ENCODE data around the gene GOLGA3.
"Not testable (repeated sequence)": the region's sequence is repeated elsewhere in the genome, so short reads cannot be mapped to it uniquely, and the experiment has no call there.

Gene GOLGA3

DNA sequence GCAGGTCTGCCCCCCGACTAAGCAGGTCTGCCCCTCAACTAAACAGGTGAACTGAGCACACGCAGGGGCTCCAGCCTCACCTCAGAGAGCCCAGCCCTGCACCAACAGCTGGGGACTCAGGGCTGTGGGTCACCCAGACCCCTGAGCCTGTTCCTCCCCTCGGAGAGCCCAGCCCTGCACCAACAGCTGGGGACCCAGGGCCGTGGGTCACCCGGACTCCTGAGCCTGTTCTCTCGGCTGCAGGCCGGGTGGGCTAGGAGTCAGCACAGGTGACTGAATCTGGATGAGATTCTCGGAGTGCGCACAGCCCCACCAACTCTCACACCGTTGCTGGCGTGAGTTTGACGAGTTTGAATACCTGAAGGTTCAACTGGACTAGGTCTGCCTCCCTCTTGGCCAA lies 46.7 kb downstream of the GOLGA3 start:
- DNase-seq (ENCODE audit: low read depth in 2 of 2, low spot score in 1 of 2), result no peak

DNA sequence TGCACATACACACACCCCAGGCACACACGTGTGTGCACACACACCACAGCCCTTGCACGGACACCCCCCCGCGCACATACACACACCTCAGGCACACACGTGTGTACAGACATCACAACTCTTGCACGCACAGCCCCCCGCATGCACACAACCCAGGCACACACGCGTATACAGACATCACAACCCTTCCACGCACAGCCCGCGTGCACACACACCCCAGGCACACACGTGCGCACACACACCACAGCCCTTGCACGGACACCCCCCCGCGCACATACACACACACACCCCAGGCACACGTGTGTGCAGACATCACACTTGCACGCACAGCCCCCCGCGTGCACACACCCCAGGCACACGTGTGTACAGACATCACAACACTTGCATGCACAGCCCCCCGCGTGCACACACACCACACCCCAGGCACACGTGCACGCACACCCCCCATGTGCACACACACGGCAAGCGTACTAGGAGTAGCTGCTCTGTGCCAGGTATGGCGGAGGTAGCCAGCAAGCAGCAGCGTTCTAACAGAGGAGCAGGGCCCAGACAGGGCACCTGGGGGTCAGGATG lies 48.8 kb downstream of the GOLGA3 start:
- DNase-seq (ENCODE audit: low read depth in 2 of 2, low spot score in 1 of 2), result no peak

DNA sequence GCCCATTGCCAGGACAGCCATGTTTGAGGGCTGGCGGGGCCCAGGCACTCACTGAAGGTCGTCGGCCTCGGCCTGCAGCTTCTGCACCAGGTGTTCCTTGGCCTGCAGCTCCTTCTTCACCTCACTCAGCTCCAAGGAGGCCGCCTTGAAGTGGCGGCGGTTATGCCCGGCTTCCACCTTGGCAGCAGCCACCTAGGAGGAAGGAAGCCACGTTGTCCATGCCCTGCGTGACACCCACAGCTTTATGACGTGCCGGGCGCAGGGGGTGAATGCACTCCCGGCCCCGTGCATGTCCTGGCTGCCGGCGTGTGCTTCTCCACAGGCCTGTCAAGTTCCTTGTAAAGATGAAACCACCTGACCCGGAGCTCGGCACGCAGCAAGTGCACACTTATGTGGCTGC lies 51.1 kb downstream of the GOLGA3 start:
- DNase-seq (ENCODE audit: low read depth in 2 of 2, low spot score in 1 of 2), result no peak

DNA sequence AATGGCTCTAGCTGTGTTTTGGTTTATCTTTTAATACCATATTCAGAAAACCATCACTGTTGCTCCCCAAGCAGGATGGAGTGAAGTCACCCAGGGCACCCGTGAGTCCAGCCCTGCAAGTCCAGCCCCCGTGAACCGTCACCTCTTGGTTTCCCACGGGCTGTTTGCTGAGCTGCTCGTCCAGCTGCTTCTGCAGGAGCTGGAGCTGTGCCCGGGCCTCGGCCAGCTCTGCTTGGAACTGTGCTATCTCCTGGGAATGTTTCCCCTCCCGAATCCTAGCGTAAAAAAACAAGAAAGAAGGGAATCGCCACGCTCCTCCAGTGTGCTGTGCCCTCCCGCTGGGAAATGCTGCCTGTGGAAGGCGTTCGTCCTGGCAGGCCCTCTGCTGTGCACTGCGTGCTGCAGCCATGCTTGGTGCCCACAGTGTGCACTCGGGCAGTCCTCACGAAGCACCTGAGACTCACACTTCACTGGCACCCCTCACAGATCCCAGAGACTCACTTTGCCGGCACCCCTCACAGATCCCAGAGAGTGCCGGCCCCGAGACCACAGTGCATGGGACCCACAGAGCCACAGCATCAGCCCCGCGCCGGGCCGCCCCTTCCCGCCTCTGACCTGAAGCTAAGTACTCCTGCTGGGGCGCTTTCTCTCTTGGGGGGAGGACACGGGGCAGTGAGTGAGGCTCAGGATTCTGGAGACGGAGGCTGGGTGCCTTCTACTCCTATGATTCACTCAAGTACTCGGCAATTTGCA lies 51.7 kb downstream of the GOLGA3 start:
- DNase-seq (ENCODE audit: low read depth in 2 of 2, low spot score in 1 of 2), result no peak

DNA sequence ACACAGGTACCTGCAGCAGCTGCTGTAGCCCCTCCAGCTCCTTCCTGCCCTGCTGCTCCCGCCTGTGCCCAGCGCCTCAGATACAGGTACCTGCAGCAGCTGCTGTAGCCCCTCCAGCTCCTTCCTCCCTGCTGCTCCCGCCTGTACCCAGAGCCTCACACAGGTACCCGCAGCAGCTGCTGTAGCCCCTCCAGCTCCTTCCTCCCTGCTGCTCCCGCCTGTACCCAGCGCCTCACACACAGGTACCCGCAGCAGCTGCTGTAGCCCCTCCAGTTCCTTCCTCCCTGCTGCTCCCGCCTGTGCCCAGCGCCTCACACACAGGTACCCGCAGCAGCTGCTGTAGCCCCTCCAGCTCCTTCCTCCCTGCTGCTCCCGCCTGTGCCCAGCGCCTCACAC lies 52.4 kb downstream of the GOLGA3 start:
- DNase-seq (ENCODE audit: low read depth in 2 of 2, low spot score in 1 of 2), result not testable (repeated sequence)

DNA sequence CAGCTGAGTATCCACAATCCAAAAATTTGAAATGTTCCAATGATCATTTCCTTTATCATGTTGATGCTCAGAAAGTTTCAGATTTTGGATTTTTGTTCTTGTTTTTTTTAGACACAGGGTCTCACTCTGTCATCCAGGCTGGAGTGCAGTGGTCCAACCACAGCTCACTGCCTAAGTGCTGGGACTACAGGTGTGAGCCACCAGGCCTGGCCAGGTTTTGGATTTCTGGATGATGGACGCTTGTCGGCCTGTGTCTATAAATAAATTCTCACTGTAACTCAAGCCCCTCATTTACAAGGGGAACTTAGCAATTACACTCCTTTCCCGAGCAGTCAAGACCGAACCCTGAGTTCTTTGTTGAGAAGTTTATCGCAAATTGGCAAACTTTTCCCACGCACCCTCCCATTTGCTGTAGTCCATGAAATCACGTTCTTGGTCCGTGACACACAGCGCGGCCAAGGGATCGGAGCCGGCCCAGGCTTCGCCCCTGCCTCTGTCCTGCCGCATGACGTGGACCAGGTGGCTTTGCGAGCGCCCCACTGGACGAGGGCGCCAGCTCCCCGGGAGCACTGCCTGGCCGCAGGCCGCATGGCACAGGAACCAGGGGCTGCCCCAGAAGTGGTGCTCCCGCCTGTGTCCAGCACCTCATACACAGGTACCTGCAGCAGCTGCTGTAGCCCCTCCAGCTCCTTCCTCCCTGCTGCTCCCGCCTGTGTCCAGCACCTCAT lies 53.0 kb downstream of the GOLGA3 start:
- no peak for DNase-seq (ENCODE audit: low read depth in 2 of 2, low spot score in 1 of 2)

DNA sequence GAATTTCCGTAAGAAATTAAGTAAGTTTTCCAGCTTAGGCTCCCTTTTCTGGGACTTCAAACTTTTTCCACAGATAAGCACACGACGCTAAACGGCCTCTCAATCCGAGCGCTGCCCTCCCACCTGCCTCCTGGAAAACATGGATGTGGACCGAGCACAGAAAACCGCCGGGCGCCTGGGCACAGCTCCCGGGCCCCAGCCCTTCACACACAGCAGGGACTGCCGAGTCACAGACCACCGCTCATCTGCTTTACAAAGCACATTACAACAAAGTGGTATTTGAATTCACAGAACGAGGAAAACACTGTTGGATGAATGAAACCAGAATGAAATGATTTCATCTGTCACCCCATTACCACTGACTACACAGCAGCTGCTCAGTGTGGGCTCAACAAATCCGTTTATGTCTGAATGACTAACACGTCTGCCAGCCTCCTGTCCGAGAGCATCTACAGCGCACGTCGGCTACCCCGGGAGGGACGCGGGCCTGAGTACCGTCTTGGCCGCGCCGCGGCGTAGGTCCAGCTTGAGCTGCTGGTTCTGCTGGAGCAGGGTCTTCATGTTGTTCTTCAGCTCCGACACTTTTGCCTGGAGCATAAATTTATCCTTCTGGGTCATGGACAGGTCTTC lies 53.9 kb downstream of the GOLGA3 start:
- no peak for DNase-seq (ENCODE audit: low read depth in 2 of 2, low spot score in 1 of 2)

DNA sequence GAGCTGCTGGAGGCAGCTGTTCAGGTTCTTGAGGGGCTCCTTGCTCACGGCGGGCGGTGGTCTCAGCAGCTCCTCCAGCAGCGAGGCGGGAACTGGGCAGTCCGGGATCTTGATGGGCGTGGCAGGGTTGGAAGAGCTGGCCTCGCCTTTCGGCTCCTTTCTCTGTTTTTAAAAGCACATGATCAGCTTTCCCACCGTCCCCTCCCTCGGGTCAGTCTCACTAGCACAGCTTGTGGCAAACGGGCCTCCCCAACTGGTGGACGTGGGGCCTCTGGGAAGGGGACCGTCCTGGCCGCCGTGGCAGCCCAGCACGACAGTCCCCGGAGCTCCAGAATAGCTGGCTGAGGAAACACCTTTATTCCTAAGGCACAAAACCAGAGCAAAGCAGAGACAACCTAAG lies 54.5 kb downstream of the GOLGA3 start:
- no peak for DNase-seq (ENCODE audit: low read depth in 2 of 2, low spot score in 1 of 2)

DNA sequence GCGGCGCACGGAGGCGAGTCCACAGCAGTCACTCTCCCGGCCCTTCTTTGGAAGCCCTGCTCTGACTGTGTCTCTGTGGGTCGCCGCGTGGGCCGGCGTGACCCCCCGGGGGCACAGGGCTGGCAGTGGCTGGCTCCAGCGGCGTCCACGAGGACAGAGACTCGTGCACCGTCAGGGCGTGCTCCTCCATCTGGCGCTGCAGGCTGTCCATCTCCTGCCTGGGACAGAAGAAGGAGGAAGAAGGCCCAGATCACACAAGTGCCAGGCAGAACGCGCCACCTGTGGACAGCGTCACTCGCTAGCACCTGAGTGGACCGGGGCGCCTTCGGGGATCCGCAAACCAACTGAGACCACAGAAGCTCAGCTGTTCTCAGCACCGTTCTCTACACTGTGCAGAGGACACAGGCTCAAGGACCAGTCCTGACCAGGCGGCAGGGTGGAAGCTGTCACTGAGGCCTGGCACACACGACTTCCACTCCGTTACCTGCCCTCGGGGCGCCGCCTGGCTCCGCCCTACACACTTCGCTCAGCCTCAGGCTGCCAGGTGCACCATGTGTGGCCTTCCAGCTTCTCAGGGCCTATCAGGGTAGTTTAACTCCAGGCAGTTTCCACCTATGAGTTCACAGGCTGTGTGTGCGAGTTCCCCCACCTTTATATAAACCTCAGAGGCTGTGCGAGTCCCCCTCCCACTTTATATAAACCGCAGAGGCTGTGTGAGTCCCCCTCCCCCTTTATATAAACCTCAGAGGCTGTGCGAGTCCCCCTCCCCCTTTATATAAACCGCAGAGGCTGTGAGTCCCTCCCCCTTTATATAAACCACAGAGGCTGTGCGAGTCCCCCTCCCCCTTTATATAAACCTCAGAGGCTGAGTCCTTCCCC lies 55.4 kb downstream of the GOLGA3 start:
- DNase-seq (ENCODE audit: low read depth in 2 of 2, low spot score in 1 of 2), result no peak

DNA sequence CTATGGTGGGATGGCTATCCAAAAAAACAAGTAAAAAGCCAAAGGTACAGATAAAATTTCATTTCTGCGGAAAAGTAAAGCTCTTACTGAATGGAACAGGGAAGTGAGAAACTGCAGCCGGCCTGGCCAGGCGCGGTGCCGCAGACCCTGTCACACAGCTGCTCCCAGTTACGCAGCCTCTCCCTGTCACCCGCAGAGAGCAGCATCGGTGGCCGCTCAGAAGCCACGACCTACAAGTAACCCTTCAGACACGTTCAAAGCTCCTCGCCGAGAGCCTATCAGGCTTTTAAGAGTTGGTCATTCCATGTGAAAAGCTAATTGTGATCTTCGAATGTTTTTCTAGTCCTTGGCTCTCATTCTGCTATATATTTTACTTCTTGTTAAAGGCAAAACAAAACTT lies 56.1 kb downstream of the GOLGA3 start:
- DNase-seq (ENCODE audit: low read depth in 2 of 2, low spot score in 1 of 2), result no peak

DNA sequence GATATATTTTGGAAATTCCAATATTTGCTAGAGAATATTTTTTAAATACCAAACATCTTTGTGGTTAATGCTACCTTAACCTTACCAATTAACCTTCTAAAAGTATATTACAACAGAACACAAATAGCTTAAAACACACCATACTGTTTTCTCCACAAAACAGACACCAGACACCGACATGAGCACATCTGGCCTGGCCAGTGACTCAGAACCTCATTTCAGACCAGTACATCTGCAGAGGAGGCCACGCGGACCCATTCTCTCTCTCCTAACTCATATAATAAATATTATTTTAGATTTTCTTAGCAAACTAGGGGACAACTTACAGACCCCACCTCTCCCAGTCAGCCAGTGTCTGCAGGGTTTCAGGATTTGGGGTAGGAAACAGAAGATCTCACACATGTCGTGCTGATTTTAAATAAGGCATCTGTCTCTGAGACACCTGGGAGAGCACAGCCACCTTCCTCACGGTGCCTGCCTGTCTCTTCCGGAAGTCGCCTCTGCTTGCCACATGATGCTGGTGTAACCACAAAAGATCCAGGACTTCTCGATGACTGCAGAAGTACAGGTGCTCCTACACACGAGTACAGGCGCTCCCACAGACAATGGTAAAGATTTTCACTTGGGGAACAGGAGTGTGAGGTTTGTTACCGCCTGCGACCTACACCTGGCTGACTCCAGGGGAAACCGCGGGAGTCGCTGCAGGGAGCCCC lies 57.4 kb downstream of the GOLGA3 start:
- no peak for DNase-seq (ENCODE audit: low read depth in 2 of 2, low spot score in 1 of 2)

DNA sequence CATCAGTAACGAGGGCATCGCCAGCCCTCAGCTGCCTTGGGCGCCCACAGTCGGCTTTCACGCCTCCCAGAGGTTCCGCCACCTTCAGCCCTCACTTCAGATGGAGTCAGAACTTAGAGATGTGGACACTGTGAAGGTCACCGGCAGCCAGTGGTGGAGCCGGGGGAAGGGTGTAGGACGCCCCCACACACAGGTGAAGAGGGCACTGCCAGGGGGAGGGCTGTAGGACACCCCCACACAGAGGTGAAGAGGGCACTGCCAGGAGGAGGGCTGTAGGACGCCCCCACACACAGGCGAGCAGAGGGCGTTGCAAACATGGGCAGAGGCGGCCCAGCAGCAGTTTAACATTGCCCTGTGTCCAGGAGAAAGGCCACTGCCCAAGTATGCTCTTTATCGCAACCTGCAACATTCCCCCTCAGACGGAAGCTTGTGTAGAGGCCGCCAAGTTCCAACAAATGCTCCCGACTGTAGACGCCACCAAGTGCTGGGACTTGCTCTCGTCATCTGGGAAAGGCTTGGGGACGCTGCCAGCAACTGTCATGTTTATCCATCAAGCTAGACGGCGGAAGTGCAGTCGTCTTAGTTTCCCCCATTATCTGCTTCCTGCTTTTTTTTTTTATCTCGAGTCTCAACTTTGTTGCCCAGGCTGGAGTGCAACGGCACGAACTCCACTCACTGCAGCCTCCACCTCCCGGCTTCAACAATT lies 62.1 kb downstream of the GOLGA3 start:
- DNase-seq (ENCODE audit: low read depth in 2 of 2, low spot score in 1 of 2), result no peak

DNA sequence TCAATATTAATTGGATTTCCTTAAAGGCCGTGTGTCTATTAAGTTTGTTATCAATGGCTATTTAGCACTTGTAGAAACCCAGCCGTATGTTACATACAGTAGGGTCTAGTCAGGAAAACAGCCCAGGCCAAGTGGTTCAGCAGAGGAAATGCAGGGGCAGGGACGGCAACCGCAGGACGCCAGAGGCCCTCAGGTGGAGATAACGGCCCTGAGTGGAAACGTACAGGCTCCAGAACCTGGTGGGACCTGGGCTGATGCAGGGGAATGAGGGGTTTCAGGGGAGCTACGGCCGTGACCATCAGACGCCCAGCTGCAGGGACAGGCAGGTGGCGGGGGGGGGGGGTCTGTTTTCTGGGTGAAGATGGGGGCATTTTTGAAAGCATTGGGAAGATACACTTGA lies 63.3 kb downstream of the GOLGA3 start:
- DNase-seq (ENCODE audit: low read depth in 2 of 2, low spot score in 1 of 2), result no peak

DNA sequence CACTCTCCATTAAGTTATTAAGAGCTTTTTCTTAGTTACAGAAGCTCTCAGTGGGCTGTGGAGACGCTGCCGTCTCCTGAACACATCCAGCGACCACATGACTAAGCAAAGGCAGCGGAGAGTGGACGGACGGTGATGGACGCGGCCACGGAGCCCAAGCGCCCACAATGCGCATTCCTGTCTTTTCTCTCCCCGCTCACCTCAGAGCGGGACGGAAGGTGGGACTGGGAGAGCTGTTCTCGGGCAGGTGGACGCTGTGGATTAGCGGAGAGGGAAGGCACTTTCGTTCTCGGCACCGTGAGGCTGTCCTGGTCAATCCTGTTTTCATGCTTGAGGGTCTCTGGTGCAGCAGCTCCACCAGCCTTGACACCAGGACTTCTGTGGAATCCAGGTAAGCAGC lies 64.4 kb downstream of the GOLGA3 start:
- no peak for DNase-seq (ENCODE audit: low read depth in 2 of 2, low spot score in 1 of 2)

DNA sequence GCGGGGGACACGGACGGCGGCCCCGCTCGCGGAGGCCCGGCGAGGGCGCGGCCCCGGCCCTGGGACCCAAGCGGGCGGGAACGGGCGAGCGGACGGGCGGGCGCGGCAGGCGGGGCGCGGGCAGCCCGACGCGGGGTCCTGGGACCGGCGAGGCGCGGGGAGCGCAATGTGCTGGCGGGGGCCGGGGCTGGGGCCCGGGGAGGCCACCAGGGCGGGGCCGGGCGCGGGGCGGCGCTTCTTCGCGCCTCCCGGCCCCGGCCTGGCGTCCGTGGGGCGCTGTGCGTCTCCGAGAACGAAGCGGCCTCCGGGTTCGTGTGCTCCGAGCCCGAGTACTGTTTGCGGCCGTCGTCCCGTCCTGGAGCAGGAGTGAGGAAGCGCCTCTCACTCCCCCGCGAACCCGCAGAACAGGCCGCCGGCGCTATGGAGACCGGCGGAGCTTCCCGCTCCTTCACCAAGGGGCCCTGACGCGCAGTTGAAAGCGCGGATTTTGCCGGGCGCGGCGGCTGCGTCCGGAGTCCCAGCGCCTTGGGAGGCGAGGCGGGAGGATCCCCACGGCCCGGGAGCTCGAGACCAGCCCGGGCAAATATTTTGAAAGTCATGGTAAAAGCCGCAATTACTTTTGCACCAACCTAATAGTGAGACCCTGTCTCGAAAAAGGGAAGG lies 66.6 kb downstream of the GOLGA3 start:
- peak; percentile 53 to 72 for DNase-seq (ENCODE audit: low read depth in 2 of 2, low spot score in 1 of 2)

DNA sequence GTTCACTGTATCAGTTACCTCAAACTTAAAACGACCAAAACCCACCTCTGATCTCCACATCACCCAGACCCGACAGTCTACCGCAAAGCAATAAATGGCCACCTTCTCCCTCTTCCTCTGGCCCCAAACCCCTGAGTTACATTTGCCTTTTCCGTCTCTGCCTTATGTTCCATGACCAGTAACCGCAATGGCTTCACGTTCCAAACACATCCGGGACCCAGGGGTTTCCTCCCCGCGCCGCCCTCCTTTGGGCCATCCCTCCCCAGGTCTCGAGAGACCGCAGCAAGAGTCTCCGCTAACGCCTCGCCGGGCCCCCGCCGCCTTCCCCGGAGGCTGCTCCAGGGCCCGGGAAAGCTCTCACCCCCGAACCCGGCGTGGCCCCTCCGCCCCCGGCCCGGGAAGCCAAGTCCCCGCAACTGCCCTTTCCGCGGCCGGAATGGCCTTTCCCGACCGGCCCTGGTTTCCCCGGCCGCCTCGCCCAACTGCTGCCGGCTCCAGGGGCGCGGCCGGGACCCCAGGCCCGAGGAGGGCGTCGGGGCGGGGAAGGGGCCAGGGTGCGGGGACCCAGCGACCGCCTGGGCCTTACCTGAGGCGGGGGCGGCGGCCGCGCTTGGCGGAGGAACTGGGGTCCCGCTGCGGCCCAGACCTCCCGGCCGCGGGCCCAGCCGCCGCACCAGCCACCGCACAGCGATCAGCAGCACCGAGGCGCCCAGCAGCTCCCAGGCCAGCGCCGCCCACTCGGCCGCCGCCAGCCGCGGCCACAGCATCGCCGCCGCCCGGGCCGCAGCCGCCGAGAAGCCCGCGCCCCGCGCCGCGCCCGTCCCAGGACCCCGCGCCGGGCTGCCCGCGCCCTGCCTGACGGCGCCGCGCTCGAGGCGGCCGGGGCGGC lies 67.4 kb downstream of the GOLGA3 start, which contains the start of gene ANKLE2:
Gene ANKLE2, minus strand, starts transcription at position 801 of the 889 bp plus-strand sequence. Its CDS starts 34 bp downstream, at position 767.
- DNase-seq (ENCODE audit: low read depth in 2 of 2, low spot score in 1 of 2), result peak; percentile 36 to 50

DNA sequence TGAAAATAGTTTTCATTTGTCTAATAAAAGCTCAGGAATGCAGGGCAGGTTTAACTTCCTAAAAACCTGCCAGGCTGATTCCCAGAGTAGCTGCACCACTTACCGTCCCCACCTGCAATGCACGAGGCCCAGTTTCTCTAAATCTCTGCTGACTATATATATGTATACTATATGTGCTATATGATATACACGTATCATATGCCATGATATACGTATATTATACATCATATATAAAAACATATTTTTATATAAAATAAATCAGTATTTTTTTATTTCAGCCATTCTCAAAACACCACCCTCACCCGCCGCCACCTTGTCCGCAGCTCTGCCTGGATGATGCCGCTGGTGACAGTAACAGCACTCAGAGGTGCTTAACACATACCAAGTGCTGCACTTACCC lies 69.3 kb downstream of the GOLGA3 start:
- no peak for DNase-seq (ENCODE audit: low read depth in 2 of 2, low spot score in 1 of 2)

DNA sequence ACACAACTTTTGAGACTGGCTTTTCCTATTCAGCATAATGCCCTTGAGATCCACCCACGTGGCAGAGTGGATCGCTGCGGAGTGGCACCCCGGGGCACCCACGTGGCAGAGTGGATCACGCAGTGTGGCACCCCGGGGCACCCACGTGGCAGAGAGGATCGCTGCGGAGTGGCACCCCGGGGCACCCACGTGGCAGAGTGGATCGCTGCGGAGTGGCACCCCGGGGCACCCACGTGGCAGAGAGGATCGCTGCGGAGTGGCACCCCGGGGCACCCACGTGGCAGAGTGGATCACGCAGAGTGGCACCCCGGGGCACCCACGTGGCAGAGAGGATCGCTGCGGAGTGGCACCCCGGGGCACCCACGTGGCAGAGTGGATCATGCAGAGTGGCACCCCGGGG lies 69.8 kb downstream of the GOLGA3 start:
- not testable (repeated sequence) for DNase-seq (ENCODE audit: low read depth in 2 of 2, low spot score in 1 of 2)

All from stimulated activated CD8-positive, alpha-beta memory T cell treated with anti-CD3 and anti-CD28 coated beads, Interleukin-4, amount 100 ng/mL, for 1 hour (primary cell).